K562 (cell line): ENCODE data around the gene AHI1. TPM values are rescaled to one million over a fixed set of nuclear protein-coding genes. Genes with fewer than 3 reads are reported as not detected.

Experiments
- ARID1B ChIP-seq: fragments of 450-650 bp; IDR thresholded peaks from 2 replicates; pipeline ENCODE4 v1.6.1; 2016; ENCODE audit warnings: antibody characterized with exemption, mild to moderate bottlenecking, inconsistent platforms
- DDX20 ChIP-seq: fragments of 450-650 bp; IDR thresholded peaks from 2 replicates; pipeline ENCODE4 v1.6.1; 2016; ENCODE audit warnings: missing genetic modification characterization, low read depth, mild to moderate bottlenecking, missing compliant biosample characterization, moderate library complexity
- DMBX1 ChIP-seq: fragments of 250-450 bp; sonication (Bioruptor Pico); IDR thresholded peaks from 2 replicates; pipeline ENCODE4 v1.8.0; 2022; ENCODE audit warnings: inconsistent platforms, mild to moderate bottlenecking, moderate library complexity, borderline replicate concordance
- ETV1 ChIP-seq: fragments of 450-650 bp; conservative IDR thresholded peaks from 2 replicates; pipeline ENCODE4 v1.6.1; 2016; ENCODE audit warnings: missing genetic modification characterization, control low read depth, low read depth, missing compliant biosample characterization
- EWSR1 ChIP-seq: fragments of 450-650 bp; IDR thresholded peaks from 2 replicates; pipeline ENCODE4 v1.6.1; 2018; ENCODE audit warnings: borderline replicate concordance, mild to moderate bottlenecking, low read depth, moderate library complexity; ENCODE audit not compliant: partially characterized antibody
- HMG20A ChIP-seq: fragments of 450-650 bp; formaldehyde crosslinking; conservative IDR thresholded peaks from 2 replicates; pipeline ENCODE4 v1.4.0; 2020; ENCODE audit warnings: mild to moderate bottlenecking, mixed read lengths
- KLF6 ChIP-seq: fragments of 250-450 bp; sonication (Bioruptor Pico); IDR thresholded peaks from 2 replicates; pipeline ENCODE4 v1.4.0; 2020; ENCODE audit warnings: mild to moderate bottlenecking, moderate library complexity, borderline replicate concordance
- MECOM ChIP-seq: fragments of 250-450 bp; sonication (Bioruptor Pico); IDR thresholded peaks from 2 replicates; pipeline ENCODE4 v1.8.0; 2022; ENCODE audit warnings: inconsistent platforms
- MEF2D ChIP-seq: conservative IDR thresholded peaks from 2 replicates; pipeline ENCODE4 v1.6.1; 2016; ENCODE audit warnings: low read depth, missing genetic modification characterization, missing compliant biosample characterization
- NR2C1 ChIP-seq, 2 experiments: fragments of 450-650 bp; IDR thresholded peaks; 2 replicates each; pipeline ENCODE4 v1.6.1; 2017; ENCODE audit warnings: mild to moderate bottlenecking in 2 of 2, antibody characterized with exemption in 1 of 2, inconsistent platforms in 1 of 2, missing compliant biosample characterization in 1 of 2, missing genetic modification characterization in 1 of 2
- PBX2 ChIP-seq, 2 experiments: IDR thresholded peaks in 1 of 2; conservative IDR thresholded peaks in 1 of 2; 2 replicates each; pipeline ENCODE4 v1.6.1; 2016; ENCODE audit warnings: low read depth in 2 of 2, mild to moderate bottlenecking in 1 of 2, missing compliant biosample characterization in 1 of 2, missing genetic modification characterization in 1 of 2, moderate library complexity in 1 of 2
- PTTG1 ChIP-seq: fragments of 450-650 bp; IDR thresholded peaks from 2 replicates; pipeline ENCODE4 v1.6.1; 2016; ENCODE audit warnings: low read depth, mild to moderate bottlenecking, missing genetic modification characterization, missing compliant biosample characterization
- ZBTB49 ChIP-seq: sonication (generic); formaldehyde crosslinking; IDR thresholded peaks from 2 replicates; pipeline ENCODE4 v1.8.0; 2022; ENCODE audit warnings: missing genetic modification reagents, mild to moderate bottlenecking, borderline replicate concordance
- ZEB2 ChIP-seq: fragments of 450-650 bp; IDR thresholded peaks from 2 replicates; pipeline ENCODE4 v1.6.1; 2016
- ZNF354B ChIP-seq: fragments of 250-450 bp; sonication (Bioruptor Pico); IDR thresholded peaks from 2 replicates; pipeline ENCODE4 v1.4.0; 2020
- ZNF561 ChIP-seq: fragments of 450-650 bp; formaldehyde crosslinking; conservative IDR thresholded peaks from 2 replicates; pipeline ENCODE4 v1.4.0; 2020; ENCODE audit warnings: mild to moderate bottlenecking, moderate library complexity
- ZNF592 ChIP-seq: fragments of 450-650 bp; IDR thresholded peaks from 2 replicates; pipeline ENCODE4 v1.6.1; 2017; ENCODE audit warnings: antibody characterized with exemption, mild to moderate bottlenecking
- polyA plus RNA-seq, 8 experiments: library from polyadenylated mRNA; depleted of rRNA in 4 of 8; stranded (reverse) in 5 of 8; unstranded in 3 of 8; fragments of >200 nt; fragmentation: Nextera tagmentation in 2 of 8; fragmentation: Illumina TruSeq in 1 of 8; extraction: Ambion mirVana in 2 of 8; extraction: Trizol in 1 of 8; gene quantifications; 2 replicates each; pipeline versions ENCODE4 v1.2.1 to v1.2.3, GENCODE V29; 2011 to 2014; ENCODE audit warnings: inconsistent platforms in 1 of 8, missing spikeins in 1 of 8
- total RNA-seq, 7 experiments: library from RNA; depleted of rRNA in 6 of 7; stranded (reverse); fragments of >200 nt in 6 of 7; fragmentation: Illumina TruSeq in 2 of 7; extraction: Trizol in 2 of 7; gene quantifications; 2 replicates each; pipeline versions ENCODE4 v1.2.1 to v1.2.3, GENCODE V29; 2011 to 2021; ENCODE audit warnings: low replicate concordance in 1 of 7

AHI1 gene
- total and polyA plus RNA-seq, 9 of the 15 experiments (the other 6 are each of a cell fraction or from before 2014, with no cell fraction given) = 24.7 to 54.9 (median 32.2) TPM

- TF ChIP-seq PBX2 (CRISPR knock-in tag; IDR thresholded peaks at IDR 0.05; ENCODE audit: low read depth) = no peak
- TF ChIP-seq PBX2 (tag; conservative IDR thresholded peaks at IDR 0.05; ENCODE audit: low read depth) = peak; percentile 41
- 0 out of 2 replicates have a peak, but pooled peaks have one; percentile 11 for TF ChIP-seq ARID1B
- TF ChIP-seq PTTG1 (tag) = peak; percentile 72
- TF ChIP-seq EWSR1 = no peak
- TF ChIP-seq MEF2D (tag) = 0 out of 2 replicates have a peak, but pooled peaks have one; percentile 31
- TF ChIP-seq ZBTB49 (CRISPR knock-in tag) = no peak
- TF ChIP-seq ZNF592 = peak; percentile 94
- TF ChIP-seq KLF6 = peak; percentile 45; the same call in 1 of the 2 replicates
- no peak for TF ChIP-seq HMG20A (CRISPR knock-in tag)
- peak; percentile 63; the same call in 1 of the 2 replicates for TF ChIP-seq MECOM (CRISPR knock-in tag)
- TF ChIP-seq ETV1 = peak; percentile 30; the same call in 1 of the 2 replicates
- no peak for TF ChIP-seq ZNF561
- TF ChIP-seq NR2C1 (IDR thresholded peaks at IDR 0.05) = no peak
- peak; percentile 59; the same call in 1 of the 2 replicates for TF ChIP-seq NR2C1 (tag; IDR thresholded peaks at IDR 0.05)
- no peak for TF ChIP-seq ZEB2
- peak; percentile 68 for TF ChIP-seq DMBX1
- TF ChIP-seq DDX20 (tag) = peak; percentile 56; the same call in 1 of the 2 replicates
- no peak for TF ChIP-seq ZNF354B (CRISPR knock-in tag)
Measured at GRCh38 chr6:135233686-135234491, 263.7 kb downstream of the AHI1 start (continued).
